IMR-90 (cell line): ENCODE data around the gene ABHD16B. TPM values are rescaled to one million over a fixed set of nuclear protein-coding genes. Genes with fewer than 3 reads are reported as not detected.

Experiments used
- ATAC-seq: fragments of 200-7000 bp; cut with Tn5 transposase; 2 replicates; pipeline ENCODE4 v1.9.1; 2020; ENCODE audit warnings: low read depth, mild to moderate bottlenecking, moderate library complexity
- BruUV-seq: library from RNA; stranded (reverse); fragments of 400-500 nt; replicated peaks from 2 replicates; lab custom pipeline; 2021; lab: Mats Ljungman, UMichigan
- CTCF ChIA-PET: fragments of 300-600 bp; formaldehyde crosslinking; extraction: SDS; loops from one replicate; lab custom pipeline; 2021; ENCODE audit warnings: antibody characterized with exemption; lab: Yijun Ruan, JAX
- POLR2A ChIA-PET: fragments of 300-600 bp; sonication (Branson Sonifier 250); formaldehyde crosslinking; loops from one replicate; lab custom pipeline; 2022; ENCODE audit warnings: antibody characterized with exemption; ENCODE audit not compliant: unreplicated experiment; lab: Charles Lee
- DNase-seq: peaks from one replicate; pipeline ENCODE4 v3.0.0; 2013
- H2AFZ ChIP-seq: replicated peaks from 2 replicates; pipeline ENCODE3; 2013; ENCODE audit warnings: low read length, mild to moderate bottlenecking; ENCODE audit not compliant: poor library complexity
- H2AK5ac ChIP-seq: 2 replicates; pipeline ENCODE4 v1.6.1; 2013; ENCODE audit warnings: low read depth, low read length, inconsistent platforms
- H2AK9ac ChIP-seq: replicated peaks from 2 replicates; pipeline ENCODE3; 2013; ENCODE audit warnings: mild to moderate bottlenecking, low read depth, low read length, moderate library complexity; ENCODE audit not compliant: poor library complexity
- H2BK120ac ChIP-seq: 2 replicates; pipeline ENCODE4 v1.6.1; 2013; ENCODE audit warnings: low read depth, low read length, inconsistent platforms
- H2BK15ac ChIP-seq: 3 replicates; pipeline ENCODE4 v1.6.1; 2013; ENCODE audit warnings: low read depth, low read length, inconsistent platforms
- H2BK20ac ChIP-seq: 2 replicates; pipeline ENCODE4 v1.6.1; 2013; ENCODE audit warnings: low read depth, mild to moderate bottlenecking, inconsistent platforms, low read length, moderate library complexity
- H2BK5ac ChIP-seq: 2 replicates; pipeline ENCODE4 v1.6.1; 2013; ENCODE audit warnings: mild to moderate bottlenecking, low read depth, low read length, inconsistent platforms; ENCODE audit not compliant: poor library complexity, severe bottlenecking
- H3K14ac ChIP-seq: replicated peaks from 2 replicates; pipeline ENCODE4 v1.6.1; 2013; ENCODE audit warnings: low read depth, low read length, inconsistent platforms
- H3K18ac ChIP-seq: 2 replicates; pipeline ENCODE4 v1.6.1; 2013; ENCODE audit warnings: low read depth, low read length, control low read depth
- H3K23ac ChIP-seq: 2 replicates; pipeline ENCODE4 v1.6.1; 2013; ENCODE audit warnings: low read depth, low read length, inconsistent platforms
- H3K27ac ChIP-seq: 2 replicates; pipeline ENCODE4 v1.5.1; 2013; ENCODE audit warnings: mild to moderate bottlenecking, control low read depth, low read length; ENCODE audit not compliant: insufficient read depth
- H3K27me3 ChIP-seq: 2 replicates; pipeline ENCODE4 v1.6.1; 2013; ENCODE audit warnings: low read length; ENCODE audit not compliant: control insufficient read depth, insufficient read depth
- H3K36me3 ChIP-seq: 2 replicates; pipeline ENCODE4 v1.6.1; 2013; ENCODE audit warnings: low read length, mixed read lengths; ENCODE audit not compliant: control insufficient read depth, insufficient read depth
- H3K4ac ChIP-seq: 2 replicates; pipeline ENCODE4 v1.6.1; 2013; ENCODE audit warnings: low read depth, low read length, inconsistent platforms
- H3K4me1 ChIP-seq: 2 replicates; pipeline ENCODE4 v1.6.1; 2013; ENCODE audit warnings: low read length, mixed read lengths; ENCODE audit not compliant: control insufficient read depth, insufficient read depth
- H3K4me2 ChIP-seq: 2 replicates; pipeline ENCODE4 v1.6.1; 2013; ENCODE audit warnings: low read depth, mild to moderate bottlenecking, control low read depth, low read length, moderate library complexity
- H3K4me3 ChIP-seq: 2 replicates; pipeline ENCODE4 v1.5.1; 2013; ENCODE audit warnings: low read depth, mild to moderate bottlenecking, control low read depth, low read length, moderate library complexity; ENCODE audit not compliant: insufficient read depth
- H3K56ac ChIP-seq: 2 replicates; pipeline ENCODE4 v1.6.1; 2013; ENCODE audit warnings: low read length, inconsistent platforms; ENCODE audit not compliant: insufficient read depth; ENCODE audit errors: extremely low read depth
- H3K79me1 ChIP-seq, 2 experiments: 2 replicates each; pipeline ENCODE4 v1.6.1; 2013; ENCODE audit warnings: low read length in 2 of 2, inconsistent platforms in 1 of 2, low read depth in 1 of 2
- H3K9ac ChIP-seq: 2 replicates; pipeline ENCODE4 v1.6.1; 2013; ENCODE audit warnings: low read depth, low read length, control low read depth
- H3K9me1 ChIP-seq: 2 replicates; pipeline ENCODE4 v1.6.1; 2013; ENCODE audit warnings: low read length, inconsistent platforms; ENCODE audit not compliant: insufficient read depth
- H3K9me3 ChIP-seq: 2 replicates; pipeline ENCODE4 v1.6.1; 2013; ENCODE audit warnings: low read length; ENCODE audit not compliant: control insufficient read depth, insufficient read depth
- H4K20me1 ChIP-seq: 2 replicates; pipeline ENCODE4 v1.6.1; 2013; ENCODE audit warnings: low read length, inconsistent platforms; ENCODE audit not compliant: insufficient read depth
- H4K5ac ChIP-seq: 2 replicates; pipeline ENCODE4 v1.6.1; 2013; ENCODE audit warnings: mild to moderate bottlenecking, low read depth, low read length, control low read depth
- H4K8ac ChIP-seq, 2 experiments: 2 replicates each; pipeline ENCODE4 v1.6.1; 2013; ENCODE audit warnings: low read depth in 2 of 2, low read length in 2 of 2, control low read depth in 1 of 2, inconsistent platforms in 1 of 2
- H4K91ac ChIP-seq: 2 replicates; pipeline ENCODE4 v1.6.1; 2013; ENCODE audit warnings: low read depth, low read length, inconsistent platforms; ENCODE audit not compliant: insufficient read depth
- BHLHE40 ChIP-seq: fragments of 150-350 bp; IDR thresholded peaks from 2 replicates; pipeline ENCODE4 v1.6.1; 2016; ENCODE audit warnings: mild to moderate bottlenecking, low read depth, low read length
- CEBPB ChIP-seq: IDR thresholded peaks from 2 replicates; pipeline ENCODE4 v1.6.1; 2012; ENCODE audit warnings: low read depth, low read length, improper control_type of control experiment
- CHD1 ChIP-seq: IDR thresholded peaks from 2 replicates; pipeline ENCODE4 v1.6.1; 2012; ENCODE audit warnings: low read depth, low read length, improper control_type of control experiment
- FOS ChIP-seq: fragments of 150-350 bp; IDR thresholded peaks from 2 replicates; pipeline ENCODE4 v1.6.1; 2016; ENCODE audit warnings: low read depth, low read length
- MAFK ChIP-seq: IDR thresholded peaks from 2 replicates; pipeline ENCODE4 v1.6.1; 2012; ENCODE audit warnings: low read depth, low read length, improper control_type of control experiment
- MXI1 ChIP-seq: IDR thresholded peaks from 2 replicates; pipeline ENCODE4 v1.6.1; 2012; ENCODE audit warnings: low read depth, mild to moderate bottlenecking, low read length, moderate library complexity, borderline replicate concordance
- NFE2L2 ChIP-seq: fragments of 150-350 bp; IDR thresholded peaks from 2 replicates; pipeline ENCODE4 v1.6.1; 2016; ENCODE audit warnings: low read depth, mild to moderate bottlenecking, low read length
- POLR2A ChIP-seq: IDR thresholded peaks from 2 replicates; pipeline ENCODE4 v1.6.1; 2012; ENCODE audit warnings: mild to moderate bottlenecking, low read depth, low read length
- RAD21 ChIP-seq: IDR thresholded peaks from 2 replicates; pipeline ENCODE4 v1.6.1; 2012; ENCODE audit warnings: low read length, improper control_type of control experiment
- RCOR1 ChIP-seq: IDR thresholded peaks from 2 replicates; pipeline ENCODE4 v1.6.1; 2012; ENCODE audit warnings: mild to moderate bottlenecking, low read length, improper control_type of control experiment; ENCODE audit not compliant: insufficient replicate concordance
- SMC3 ChIP-seq: fragments of 150-350 bp; IDR thresholded peaks from 2 replicates; pipeline ENCODE4 v1.6.1; 2016; ENCODE audit warnings: low read depth, mild to moderate bottlenecking, antibody characterized with exemption, low read length, moderate library complexity
- WGBS, 2 experiments: methylation state at CpG; one replicate each; pipeline versions ENCODE4 v1.1.5 to v1.1.7; 2013; ENCODE audit warnings: missing lambda C conversion rate in 2 of 2; ENCODE audit not compliant: insufficient read length in 1 of 2; ENCODE audit errors: extremely low coverage in 2 of 2; 5-methylcytosine and 5-hydroxymethylcytosine counted together
- dilution Hi-C: fragments of 300-500 bp; cut with HindIII; formaldehyde crosslinking; loops from one replicate; pipeline ENCODE4 v1.14.3; 2018; ENCODE audit warnings: low sequenced_read_pairs; ENCODE audit not compliant: unreplicated experiment
- in situ Hi-C: fragments of 300-500 bp; cut with MboI; formaldehyde crosslinking; loops from 3 replicates; pipeline ENCODE4 v1.14.3; 2019; ENCODE audit warnings: low sequenced_read_pairs, inconsistent platforms, mixed read lengths
- intact Hi-C: fragments of 100-400 bp; cut with micrococcal nuclease; formaldehyde crosslinking; loops from 2 replicates; pipeline ENCODE4 v1.10.0; 2022
- polyA plus RNA-seq, 3 experiments: library from polyadenylated mRNA; depleted of rRNA; stranded (reverse); fragments of >200 nt; gene quantifications; 2 replicates each; pipeline ENCODE4 v1.2.3, GENCODE V29; 2012; ENCODE audit warnings: low replicate concordance in 1 of 3
- total RNA-seq: library from RNA; depleted of rRNA; stranded (reverse); fragments of >200 nt; gene quantifications from 2 replicates; pipeline ENCODE4 v1.2.3, GENCODE V29; 2012
- TF ChIP-seq, protein P1 (sequence below): conservative IDR thresholded peaks from 2 replicates; pipeline ENCODE4 v1.5.1; 2012; ENCODE audit warnings: mild to moderate bottlenecking, low read depth, low read length, improper control_type of control experiment
- TF ChIP-seq, protein P2 (sequence below): fragments of 150-350 bp; IDR thresholded peaks from 2 replicates; pipeline ENCODE4 v1.6.1; 2016; ENCODE audit warnings: low read depth, mild to moderate bottlenecking, low read length, moderate library complexity, borderline replicate concordance

Gene ABHD16B
- total and polyA plus RNA-seq, 2 of the 4 experiments (the other 2 are of a cell fraction), result 0.05 TPM; not detected in 1

DNA sequence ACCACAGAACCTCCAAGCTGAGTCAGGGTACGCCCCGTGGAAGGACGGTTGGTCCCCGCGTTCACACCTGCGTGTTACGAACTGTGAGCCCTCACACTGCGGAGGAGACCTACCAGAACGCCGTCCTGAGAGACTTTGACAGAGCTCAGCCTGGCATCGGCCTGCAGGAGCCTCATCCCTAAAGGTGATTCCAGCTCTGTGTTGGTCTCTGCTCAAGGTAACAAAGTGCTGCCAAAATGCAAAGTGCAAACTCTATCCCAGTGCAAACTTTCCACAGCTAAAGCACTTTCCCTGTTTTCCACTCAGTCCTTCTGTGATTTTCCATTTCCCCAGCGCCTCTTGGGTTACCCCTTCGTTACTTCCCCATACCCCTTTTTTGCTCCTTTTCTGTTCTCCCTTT lies 21.7 kb upstream of the ABHD16B start:
- Histone ChIP-seq H3K9ac (no peak overlapping the region), H3K9me3 (no peaks in the 10 kb centered on the region), H2BK120ac (no peak overlapping the region), H3K9me1 (peaks cover 1% of the 10 kb centered on the region; the same call in 1 of the 2 replicates), H2AFZ (no peak overlapping the region), H3K27me3 (peaks cover 6% of the 10 kb centered on the region), H3K23ac (no peak overlapping the region), H2BK5ac (no peak overlapping the region), H3K56ac (no peak overlapping the region), H4K8ac (no peak overlapping the region), H3K14ac (no peak overlapping the region), H2BK20ac (no peak overlapping the region), H3K27ac (no peak overlapping the region), H3K4me3 (no peak overlapping the region), H3K4ac (no peak overlapping the region), H2AK9ac (no peak overlapping the region), H3K18ac (no peak overlapping the region), H2AK5ac (no peak overlapping the region), H3K4me1 (peaks cover 7% of the 10 kb centered on the region), H3K36me3 (no peaks in the 10 kb centered on the region), H4K91ac (no peak overlapping the region), H3K4me2 (no peak overlapping the region), H2BK15ac (no peak overlapping the region), H4K5ac (no peak overlapping the region), H3K79me1 (0 out of 4 replicates have a peak, but pooled peaks cover 0 to under 1% of the 10 kb centered on the region in 2 experiments), H4K20me1 (no peaks in the 10 kb centered on the region)
- intact Hi-C loops, result no loop called here
- ATAC-seq (no peak), DNase-seq (no peak)
- TF ChIP-seq CEBPB (no peak), FOS (no peak), SMC3 (no peak), MXI1 (no peak), BHLHE40 (no peak), MAFK (no peak), RAD21 (no peak), POLR2A (no peak), RCOR1 (no peak), CHD1 (no peak), NFE2L2 (no peak)
- TF ChIP-seq, protein P1, sequence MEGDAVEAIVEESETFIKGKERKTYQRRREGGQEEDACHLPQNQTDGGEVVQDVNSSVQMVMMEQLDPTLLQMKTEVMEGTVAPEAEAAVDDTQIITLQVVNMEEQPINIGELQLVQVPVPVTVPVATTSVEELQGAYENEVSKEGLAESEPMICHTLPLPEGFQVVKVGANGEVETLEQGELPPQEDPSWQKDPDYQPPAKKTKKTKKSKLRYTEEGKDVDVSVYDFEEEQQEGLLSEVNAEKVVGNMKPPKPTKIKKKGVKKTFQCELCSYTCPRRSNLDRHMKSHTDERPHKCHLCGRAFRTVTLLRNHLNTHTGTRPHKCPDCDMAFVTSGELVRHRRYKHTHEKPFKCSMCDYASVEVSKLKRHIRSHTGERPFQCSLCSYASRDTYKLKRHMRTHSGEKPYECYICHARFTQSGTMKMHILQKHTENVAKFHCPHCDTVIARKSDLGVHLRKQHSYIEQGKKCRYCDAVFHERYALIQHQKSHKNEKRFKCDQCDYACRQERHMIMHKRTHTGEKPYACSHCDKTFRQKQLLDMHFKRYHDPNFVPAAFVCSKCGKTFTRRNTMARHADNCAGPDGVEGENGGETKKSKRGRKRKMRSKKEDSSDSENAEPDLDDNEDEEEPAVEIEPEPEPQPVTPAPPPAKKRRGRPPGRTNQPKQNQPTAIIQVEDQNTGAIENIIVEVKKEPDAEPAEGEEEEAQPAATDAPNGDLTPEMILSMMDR, result no peak
- TF ChIP-seq, protein P2, sequence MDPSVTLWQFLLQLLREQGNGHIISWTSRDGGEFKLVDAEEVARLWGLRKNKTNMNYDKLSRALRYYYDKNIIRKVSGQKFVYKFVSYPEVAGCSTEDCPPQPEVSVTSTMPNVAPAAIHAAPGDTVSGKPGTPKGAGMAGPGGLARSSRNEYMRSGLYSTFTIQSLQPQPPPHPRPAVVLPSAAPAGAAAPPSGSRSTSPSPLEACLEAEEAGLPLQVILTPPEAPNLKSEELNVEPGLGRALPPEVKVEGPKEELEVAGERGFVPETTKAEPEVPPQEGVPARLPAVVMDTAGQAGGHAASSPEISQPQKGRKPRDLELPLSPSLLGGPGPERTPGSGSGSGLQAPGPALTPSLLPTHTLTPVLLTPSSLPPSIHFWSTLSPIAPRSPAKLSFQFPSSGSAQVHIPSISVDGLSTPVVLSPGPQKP, result no peak
- dilution Hi-C loops, result no loop called here
- in situ Hi-C loops, result no loop called here
- BruUV-seq, result no TSS peak
- ChIA-PET CTCF (no interaction called here), POLR2A (no interaction called here)
- 82% methylated on average over 11 of the region's 13 CpGs; no CpG with 5 or more reads in 1 of the 2 experiments for WGBS, 2 experiments
